Raji (cell line): ENCODE data around the gene REXO1.
A peak's percentile ranks its signal among the peaks of the same experiment; 100 is the strongest.

ENCODE experiments used
- POLR2A ChIP-seq: IDR thresholded peaks from 2 replicates; pipeline ENCODE4 v1.6.1; 2011; ENCODE audit warnings: low read depth, low read length, control low read depth; ENCODE audit not compliant: insufficient read depth

REXO1 gene

DNA sequence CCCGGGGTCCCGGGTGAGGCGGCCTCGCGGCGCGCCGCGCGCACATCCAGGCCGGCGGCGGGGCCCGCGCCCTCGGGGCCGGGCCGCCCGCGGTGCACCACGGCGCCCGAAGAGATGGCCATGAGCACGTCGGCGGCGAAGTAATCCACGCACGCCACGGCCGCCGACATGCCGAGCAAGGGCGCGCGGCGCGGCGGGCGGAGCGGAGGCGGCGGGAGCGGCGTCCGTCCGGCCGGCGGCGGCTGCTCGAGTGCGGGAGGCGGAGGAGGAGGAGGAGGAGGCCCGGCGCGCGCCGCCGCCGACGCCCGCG is 15.0 kb upstream of the REXO1 start, which contains the start of gene KLF16:
Gene KLF16 (minus strand): TSS at position 252 of the 310 bp plus-strand sequence. CDS start 82 bp downstream, at position 170.
- TF ChIP-seq POLR2A = peak; percentile 56

DNA sequence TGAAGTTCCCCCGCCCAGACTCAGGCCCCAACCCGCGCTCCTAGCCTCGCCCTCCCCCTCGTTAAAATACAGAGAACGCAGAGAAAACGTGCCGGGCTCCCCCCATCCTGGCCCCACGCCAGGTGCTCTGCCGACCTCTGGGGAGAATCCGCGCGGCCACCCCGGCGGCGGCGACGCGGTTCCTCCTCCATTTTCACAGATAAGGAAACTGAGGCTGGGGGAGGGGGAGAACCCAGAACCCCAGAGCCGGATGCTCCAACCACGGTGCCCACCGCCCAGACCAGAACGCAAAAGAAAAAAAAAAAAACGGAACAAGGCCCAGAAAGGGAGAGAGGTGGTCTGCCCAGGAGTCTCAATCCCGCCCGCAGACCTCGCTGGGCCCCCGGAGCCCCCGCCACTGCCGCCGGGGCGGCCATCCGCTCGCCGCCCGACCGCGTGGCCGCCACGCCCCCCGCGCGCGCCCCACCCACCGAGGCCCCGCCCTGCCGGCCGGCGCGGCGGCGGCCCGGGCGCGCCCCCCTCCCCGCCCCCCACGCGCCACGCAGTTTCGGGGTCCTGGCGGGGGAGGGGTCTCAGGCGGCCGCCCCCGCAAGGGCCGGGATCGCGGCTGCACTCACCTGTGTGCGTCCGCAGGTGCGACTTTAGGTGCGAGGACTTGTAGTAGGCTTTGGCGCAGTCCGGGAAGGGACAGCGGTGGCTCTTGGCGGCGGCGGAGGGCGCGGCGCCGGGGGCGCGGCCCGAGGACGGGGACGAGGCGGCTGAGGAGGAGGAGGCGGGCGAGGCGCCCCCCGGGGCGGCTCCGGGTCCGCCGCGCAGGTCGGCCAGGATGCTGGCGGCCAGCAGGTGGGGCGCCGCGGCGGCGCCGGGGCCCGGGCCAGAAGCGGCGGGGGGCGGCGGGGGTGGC is 14.4 kb upstream of the REXO1 start:
- TF ChIP-seq POLR2A = peak; percentile 10; the same call in 1 of the 2 replicates

DNA sequence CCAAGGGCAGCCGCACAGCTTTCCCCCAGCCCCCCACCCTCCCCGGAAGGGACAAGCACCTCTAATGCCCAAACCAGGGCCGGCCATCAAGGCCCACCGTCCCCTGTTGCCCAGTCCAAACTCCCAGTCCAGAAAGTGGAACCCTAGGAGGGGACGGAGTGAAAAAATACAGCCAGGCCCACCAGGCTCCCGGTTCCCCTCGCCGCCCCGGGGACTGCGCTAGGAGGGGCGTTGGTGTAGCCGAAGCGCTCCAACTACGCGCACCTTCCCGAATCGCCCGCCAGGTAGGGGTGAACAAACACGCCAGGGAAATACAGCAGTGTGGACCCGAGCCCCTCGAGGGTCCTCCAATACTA is 13.8 kb upstream of the REXO1 start:
- no peak for TF ChIP-seq POLR2A

DNA sequence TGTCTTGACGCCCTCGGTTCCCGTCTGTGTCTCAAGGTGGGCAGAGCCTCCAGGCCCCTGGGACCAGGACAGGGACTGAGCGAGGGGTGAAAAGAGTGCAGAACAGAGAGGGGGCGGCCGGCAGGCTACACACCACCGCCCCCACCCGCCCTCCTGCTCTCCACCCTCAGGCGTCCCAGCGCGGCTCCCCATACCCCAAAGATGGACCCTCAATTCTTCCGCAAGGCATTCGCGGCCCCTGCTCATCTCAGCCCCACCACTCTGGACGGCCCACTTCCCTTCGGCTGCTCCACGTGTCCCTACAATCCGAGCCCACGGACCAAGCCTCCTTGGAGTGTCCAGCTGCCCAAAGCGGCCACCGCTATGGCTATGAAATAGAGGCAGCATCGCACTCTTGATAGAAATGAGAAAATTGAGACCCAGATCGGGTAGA is 13.3 kb upstream of the REXO1 start:
- no peak for TF ChIP-seq POLR2A

DNA sequence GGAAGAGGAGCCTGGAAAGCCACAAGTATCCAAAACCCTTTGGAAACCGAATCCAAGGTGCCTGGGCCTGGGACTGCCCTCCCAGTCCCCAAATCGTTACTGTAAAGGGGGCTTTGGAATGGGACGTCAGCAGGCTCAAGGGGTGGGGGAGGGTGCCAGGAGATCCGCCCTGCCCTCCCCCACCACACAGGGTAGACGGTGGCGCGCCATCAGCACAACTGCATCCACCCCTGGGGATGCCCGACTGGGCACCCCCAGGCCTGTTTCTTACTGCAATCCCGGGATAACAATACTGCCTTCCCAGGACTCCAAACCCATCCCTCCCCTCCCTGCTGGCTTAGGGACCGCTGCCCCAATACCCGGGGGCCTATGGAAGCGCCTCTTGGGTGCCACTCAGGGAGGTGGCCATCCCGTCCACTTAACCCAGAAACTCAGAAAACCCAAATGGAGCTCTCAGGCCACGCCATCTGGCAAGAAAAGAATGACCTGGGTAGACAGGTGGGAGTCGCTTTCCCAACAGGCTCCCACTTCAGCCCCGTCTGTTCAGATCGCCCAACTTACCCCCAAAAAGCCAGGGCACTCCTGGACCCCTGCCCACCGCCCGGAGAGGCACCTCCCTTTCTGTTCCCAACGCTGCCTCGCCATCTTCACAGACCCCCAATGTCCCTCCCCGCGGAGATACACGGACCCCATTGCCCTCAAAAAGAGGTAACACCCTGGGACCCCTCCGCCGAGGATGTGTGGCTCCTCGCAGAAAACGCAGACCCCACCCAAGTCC is 12.7 kb upstream of the REXO1 start:
- no peak for TF ChIP-seq POLR2A

DNA sequence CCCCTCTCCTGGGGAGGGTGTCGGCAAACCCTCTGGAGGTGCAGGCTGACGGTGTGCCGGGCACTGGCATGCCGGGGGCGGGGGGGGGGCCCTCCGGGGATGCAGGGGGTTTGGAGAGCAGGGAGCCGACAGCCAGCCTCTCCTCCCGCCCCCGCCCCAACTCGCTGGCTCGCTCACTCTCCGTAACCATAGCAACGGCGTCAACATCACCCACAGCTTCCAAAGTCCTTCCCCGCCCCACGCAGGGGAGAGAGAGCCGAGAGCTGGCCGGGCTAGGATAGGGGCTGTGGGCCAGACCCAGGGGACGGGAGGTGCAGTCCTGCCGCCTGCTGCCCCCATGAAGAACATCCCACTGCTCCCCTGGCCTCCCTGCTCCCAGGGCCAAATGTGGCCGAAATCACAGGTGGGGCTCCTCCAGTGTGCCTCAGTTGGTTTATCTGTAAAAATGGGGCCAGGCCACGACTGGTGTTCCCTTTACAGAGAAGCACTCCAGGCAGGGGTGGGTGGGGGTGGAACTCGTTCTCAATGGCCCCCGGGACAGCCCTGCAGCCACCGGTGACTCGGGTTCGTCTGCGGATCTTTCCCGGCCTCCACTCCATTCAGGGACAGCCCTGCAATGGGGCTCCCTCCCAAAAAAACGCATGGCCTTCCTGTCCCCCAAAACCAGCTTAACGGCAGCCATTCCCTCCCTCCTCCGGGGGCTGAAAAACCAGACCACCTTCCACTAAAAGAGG is 11.9 kb upstream of the REXO1 start:
- TF ChIP-seq POLR2A = no peak

DNA sequence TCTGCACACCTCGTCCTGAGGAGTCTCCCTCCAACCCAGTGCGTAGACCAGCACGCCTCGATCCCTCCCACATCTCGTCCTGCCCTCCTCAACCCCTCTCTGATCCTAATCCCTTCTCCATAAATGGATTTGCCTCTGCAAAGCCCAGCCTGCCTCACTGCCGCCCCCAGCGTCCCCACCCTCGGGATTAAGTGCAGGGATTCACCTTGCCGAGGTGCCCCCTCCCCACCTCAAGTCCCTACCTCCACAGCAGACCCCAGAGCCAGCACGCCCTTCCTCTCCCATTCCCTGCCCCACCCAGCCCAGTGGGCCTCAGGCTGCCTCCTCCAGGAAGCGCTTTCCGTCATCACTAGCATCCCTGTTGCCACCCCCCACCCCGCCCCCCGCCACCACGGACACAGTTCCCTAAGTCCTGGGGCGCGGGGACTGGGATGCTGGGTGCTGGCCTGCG is 11.1 kb upstream of the REXO1 start:
- no peak for TF ChIP-seq POLR2A

DNA sequence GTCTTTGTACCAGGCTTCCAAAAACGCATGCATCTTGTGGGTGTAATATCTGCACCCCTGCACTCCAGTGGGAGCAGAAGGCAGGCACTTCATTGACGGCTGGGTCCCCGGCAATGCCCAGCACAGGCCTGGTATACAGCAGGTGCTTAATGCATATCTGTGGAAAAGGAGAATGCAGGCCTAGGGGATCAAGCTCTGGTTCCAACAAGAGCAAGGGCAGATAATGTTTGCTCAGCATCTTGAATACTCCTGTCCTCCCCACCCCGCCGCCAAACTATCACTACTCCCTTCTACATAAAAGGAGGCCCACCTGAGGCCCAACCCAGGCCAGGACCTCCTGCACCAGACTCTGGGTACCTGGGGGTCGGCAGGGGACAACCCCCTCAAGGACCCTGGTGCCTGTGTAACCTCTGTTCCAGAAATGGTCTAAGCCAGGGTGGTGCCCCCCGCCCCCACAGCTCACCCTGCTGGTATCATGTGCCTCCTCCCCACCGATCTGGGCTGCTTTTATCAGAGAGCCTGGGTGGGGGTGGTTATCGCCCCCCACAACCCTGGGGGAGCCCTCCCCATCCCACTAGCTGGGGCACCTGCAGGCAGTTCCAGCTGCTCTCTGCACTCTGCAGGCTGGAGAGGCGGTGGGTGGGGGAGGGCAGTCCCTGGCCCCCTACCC is 10.3 kb upstream of the REXO1 start:
- TF ChIP-seq POLR2A = no peak

DNA sequence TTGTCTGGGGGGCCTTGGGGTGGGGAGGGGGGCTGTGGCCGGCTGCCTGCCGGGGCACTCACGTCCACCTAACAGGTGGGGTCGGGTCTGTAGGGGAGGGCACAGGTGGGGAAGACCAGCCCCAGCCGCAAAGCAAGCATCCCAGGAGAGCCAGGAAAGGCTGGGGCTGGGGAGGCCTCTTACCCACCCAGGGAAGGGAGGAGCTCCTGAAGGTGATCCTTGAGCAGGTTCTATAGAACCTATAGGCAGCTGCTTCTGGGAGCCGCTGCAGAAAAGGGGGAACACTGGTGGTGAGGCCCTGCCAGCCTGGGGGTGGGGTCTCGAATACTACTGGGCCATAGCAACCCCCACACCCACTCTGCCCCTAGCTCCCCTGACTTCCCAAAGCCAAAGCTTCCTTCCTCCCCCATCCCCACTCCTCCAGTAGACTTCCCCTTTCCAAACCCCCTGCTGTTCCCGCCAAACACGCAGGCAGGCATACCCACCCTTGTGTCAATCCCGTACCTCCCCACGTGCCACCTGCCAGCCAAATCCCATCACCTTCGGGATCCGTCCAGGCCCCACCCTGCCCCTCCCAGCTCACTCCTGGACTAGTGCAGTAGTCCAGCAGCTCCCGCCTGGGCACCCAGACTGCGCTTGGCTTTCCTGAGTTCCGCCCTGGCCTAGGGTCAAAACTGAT is 9.5 kb upstream of the REXO1 start:
- no peak for TF ChIP-seq POLR2A

DNA sequence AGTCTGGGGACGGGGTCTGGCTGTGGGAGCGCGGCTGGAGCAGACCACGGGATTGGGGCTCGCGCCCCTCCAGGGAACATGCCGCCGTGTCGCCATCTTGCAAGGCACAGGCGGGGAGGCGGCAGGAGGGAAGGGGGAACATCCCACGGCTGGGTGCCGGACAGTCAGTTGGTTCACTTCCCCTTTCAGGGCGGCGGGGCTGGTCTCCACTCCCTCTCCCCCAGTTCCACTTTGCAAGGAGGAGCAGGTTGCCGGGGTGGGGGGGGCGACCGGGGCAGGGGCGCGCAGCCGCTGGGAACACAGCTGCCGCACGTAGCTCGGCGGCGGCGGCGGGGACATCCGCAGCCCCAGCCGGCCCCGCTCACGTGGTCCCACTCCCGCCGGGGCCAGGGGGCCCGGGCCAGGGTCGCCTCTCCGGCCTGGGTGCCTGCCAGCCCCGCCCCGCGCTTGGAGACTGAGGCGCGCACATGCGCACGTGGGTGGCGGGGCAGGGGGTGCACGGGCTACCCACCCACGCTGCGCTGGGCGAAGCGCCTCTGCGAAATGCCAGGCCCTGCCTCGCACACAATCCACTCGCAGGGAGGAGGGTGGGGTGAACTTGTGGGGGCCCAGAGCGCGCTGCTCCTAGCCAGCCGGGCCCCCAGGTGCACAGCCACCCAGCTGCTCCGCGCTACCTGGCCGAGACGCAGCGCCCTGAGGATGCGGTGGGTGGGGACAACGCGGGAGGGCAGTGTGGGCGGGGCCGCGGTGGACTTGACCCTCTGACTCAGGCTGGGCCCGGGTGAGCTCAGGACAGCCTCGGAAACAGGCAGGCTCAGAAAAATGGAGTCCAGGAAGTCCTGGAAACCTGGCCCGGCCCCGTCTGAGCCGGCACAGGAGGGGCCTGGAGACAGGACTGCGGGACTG is 8.7 kb upstream of the REXO1 start:
- no peak; the same call in 1 of the 2 replicates for TF ChIP-seq POLR2A

DNA sequence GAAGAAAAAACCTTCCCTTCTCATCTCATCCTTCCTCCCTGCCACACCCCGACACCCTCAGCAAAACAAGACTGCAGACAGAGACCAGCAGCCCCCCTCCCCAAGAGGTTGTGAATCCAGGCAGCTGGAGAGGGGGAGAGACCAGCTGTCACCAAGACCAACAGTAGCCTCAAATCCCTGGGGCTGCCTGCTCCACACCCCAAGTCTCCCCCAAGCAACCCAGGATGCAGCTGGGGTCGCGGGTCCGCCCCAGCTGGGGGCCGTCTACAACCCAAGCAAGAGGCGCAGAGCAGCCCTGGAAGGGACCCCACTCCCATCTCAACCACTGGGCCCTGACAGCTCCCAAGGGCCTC is 8.0 kb upstream of the REXO1 start:
- TF ChIP-seq POLR2A = no peak

DNA sequence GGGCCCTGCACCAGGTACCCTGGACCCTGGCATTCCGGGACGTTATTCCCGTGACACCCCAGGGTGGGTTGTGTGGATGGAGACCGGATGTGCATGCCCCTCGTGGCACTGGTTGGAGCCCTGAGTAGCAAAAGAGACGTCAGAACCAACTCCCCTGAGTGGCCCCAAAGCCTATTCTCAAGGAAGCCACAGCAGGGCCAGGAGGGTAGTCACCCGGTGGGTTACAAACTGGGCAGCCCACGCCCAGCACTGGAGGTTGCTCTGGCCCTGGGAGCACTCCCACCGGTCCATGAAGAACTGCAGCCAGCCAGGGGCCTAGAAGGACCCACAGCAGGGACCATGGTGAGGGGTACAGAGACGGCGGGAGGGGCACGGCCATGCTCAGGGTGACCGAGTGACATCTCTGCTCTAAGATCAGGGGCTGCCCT is 7.6 kb upstream of the REXO1 start:
- no peak; the same call in 1 of the 2 replicates for TF ChIP-seq POLR2A
